DMS79 (cell line): ENCODE data around the gene ERF.
A peak's percentile ranks its signal among the peaks of the same experiment; 100 is the strongest.

Experiments used
- DNase-seq: peaks from one replicate; lab custom pipeline; 2025; lab: John Stamatoyannopoulos, UW

ERF gene

GRCh38 chr19:42212886-42213285 lies 42.0 kb downstream of the ERF start:
- no peak for DNase-seq

GRCh38 chr19:42208612-42209011 lies 46.3 kb downstream of the ERF start:
- no peak for DNase-seq

- DNase-seq = no peak
These were observed 47.1 kb downstream of the ERF start for GRCh38 chr19:42207767-42208271.

GRCh38 chr19:42206871-42207755 lies 47.8 kb downstream of the ERF start:
- DNase-seq = no peak

- no peak for DNase-seq
These were observed 50.3 kb downstream of the ERF start for GRCh38 chr19:42204664-42205063.

- no peak for DNase-seq
These were observed 51.2 kb downstream of the ERF start for GRCh38 chr19:42203700-42204099.

- DNase-seq = no peak
These were observed 52.5 kb downstream of the ERF start for GRCh38 chr19:42202290-42202880.

- DNase-seq = no peak
These were observed 53.2 kb downstream of the ERF start for GRCh38 chr19:42201489-42202289.

GRCh38 chr19:42200116-42200715 lies 54.7 kb downstream of the ERF start:
- no peak for DNase-seq

GRCh38 chr19:42199440-42200115 lies 55.4 kb downstream of the ERF start:
- DNase-seq = peak; percentile 86

GRCh38 chr19:42198676-42199439 lies 56.1 kb downstream of the ERF start:
- DNase-seq = no peak
